Testis (tissue), 3 donors: Measurements from ENCODE around the gene FMNL3. TPM values are rescaled to one million over a fixed set of nuclear protein-coding genes. Genes with fewer than 3 reads are reported as not detected.

ENCODE experiments used
- DNase-seq: peaks from one replicate; pipeline ENCODE4 v3.0.0-alpha.2; 2019
- H3K27ac ChIP-seq, 2 donors: fragments of 200-600 bp; sonication (generic); one replicate each; pipeline ENCODE4 v1.5.1; 2019
- H3K27me3 ChIP-seq: fragments of 200-600 bp; sonication (generic); one replicate; pipeline ENCODE4 v1.5.1; 2019
- H3K36me3 ChIP-seq: fragments of 200-600 bp; sonication (generic); one replicate; pipeline ENCODE4 v1.5.1; 2017; ENCODE audit warnings: low read depth; ENCODE audit errors: missing control alignments
- H3K4me1 ChIP-seq: fragments of 200-600 bp; sonication (generic); one replicate; pipeline ENCODE4 v1.5.1; 2019
- H3K4me3 ChIP-seq, 2 donors: fragments of 200-600 bp; sonication (generic); one replicate each; pipeline ENCODE4 v1.5.1; 2017 to 2019
- H3K9me3 ChIP-seq: fragments of 200-600 bp; sonication (generic); one replicate; pipeline ENCODE4 v1.5.1; 2017
- POLR2A ChIP-seq: fragments of 450-650 bp; IDR thresholded peaks from one replicate; pipeline ENCODE4 v1.6.1; 2017; ENCODE audit warnings: antibody characterized with exemption, mild to moderate bottlenecking, moderate library complexity
- WGBS, 2 donors: methylation state at CpG; one replicate each; pipeline ENCODE4 v1.1.5; 2018; 5-methylcytosine and 5-hydroxymethylcytosine counted together
- intact Hi-C: fragments of 100-400 bp; cut with DNase I; formaldehyde crosslinking; loops from one replicate; pipeline ENCODE4 v1.15.1; 2023; ENCODE audit warnings: low total_unique reads
- polyA plus RNA-seq: library from polyadenylated mRNA; stranded (reverse); fragments of 350-450 nt; fragmentation: Illumina TruSeq; extraction: RNeasy Lipid Tissue Mini Kit (QIAGEN cat#74804); gene quantifications from one replicate; pipeline ENCODE4 v1.2.3, GENCODE V29; 2014; ENCODE audit warnings: low read depth, low replicate concordance; ENCODE audit not compliant: insufficient read depth
- total RNA-seq, 2 donors: library from RNA; depleted of rRNA; stranded (reverse); fragments of >200 nt; gene quantifications; one replicate each; pipeline ENCODE4 v1.2.3, GENCODE V29; 2016
- TF ChIP-seq, protein P1 (sequence below), 3 experiments: fragments of 450-650 bp in 2 of 3; fragments of 200-600 bp in 1 of 3; sonication (generic) in 1 of 3; IDR thresholded peaks; one replicate each; pipeline ENCODE4 v1.5.1; 2016 to 2019; ENCODE audit warnings: antibody characterized with exemption in 3 of 3, mild to moderate bottlenecking in 2 of 3, moderate library complexity in 1 of 3

FMNL3 gene
- total and polyA plus RNA-seq, 3 donors from 2014 or later: 26.0 to 73.5 (median 40.5) TPM

- H3K27ac ChIP-seq: peak overlapping the region in 1 of 2 donors; percentile 71
- peak; percentile 90 for DNase-seq
- no peaks in the 10 kb centered on the region for H3K27me3 ChIP-seq
- TF ChIP-seq, protein P1, sequence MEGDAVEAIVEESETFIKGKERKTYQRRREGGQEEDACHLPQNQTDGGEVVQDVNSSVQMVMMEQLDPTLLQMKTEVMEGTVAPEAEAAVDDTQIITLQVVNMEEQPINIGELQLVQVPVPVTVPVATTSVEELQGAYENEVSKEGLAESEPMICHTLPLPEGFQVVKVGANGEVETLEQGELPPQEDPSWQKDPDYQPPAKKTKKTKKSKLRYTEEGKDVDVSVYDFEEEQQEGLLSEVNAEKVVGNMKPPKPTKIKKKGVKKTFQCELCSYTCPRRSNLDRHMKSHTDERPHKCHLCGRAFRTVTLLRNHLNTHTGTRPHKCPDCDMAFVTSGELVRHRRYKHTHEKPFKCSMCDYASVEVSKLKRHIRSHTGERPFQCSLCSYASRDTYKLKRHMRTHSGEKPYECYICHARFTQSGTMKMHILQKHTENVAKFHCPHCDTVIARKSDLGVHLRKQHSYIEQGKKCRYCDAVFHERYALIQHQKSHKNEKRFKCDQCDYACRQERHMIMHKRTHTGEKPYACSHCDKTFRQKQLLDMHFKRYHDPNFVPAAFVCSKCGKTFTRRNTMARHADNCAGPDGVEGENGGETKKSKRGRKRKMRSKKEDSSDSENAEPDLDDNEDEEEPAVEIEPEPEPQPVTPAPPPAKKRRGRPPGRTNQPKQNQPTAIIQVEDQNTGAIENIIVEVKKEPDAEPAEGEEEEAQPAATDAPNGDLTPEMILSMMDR (IDR thresholded peaks at IDR 0.05): peak; percentile 87 to 91 (median 90)
- TF ChIP-seq POLR2A: no peak
- H3K4me1 ChIP-seq: peaks cover 15% of the 10 kb centered on the region
- no peaks in the 10 kb centered on the region for H3K36me3 ChIP-seq
- no peak overlapping the region for H3K4me3 ChIP-seq
- no peaks in the 10 kb centered on the region for H3K9me3 ChIP-seq
- intact Hi-C loops: no loop called here
- WGBS, 2 donors: 20 to 27% methylated on average over 2 of the region's 2 CpGs
Measured at GRCh38 chr12:49644620-49644994, 62.6 kb downstream of the FMNL3 start.

GRCh38 chr12:49643961-49644619, 63.1 kb downstream of the FMNL3 start:
- no peaks in the 10 kb centered on the region for H3K36me3 ChIP-seq
- no peak for TF ChIP-seq POLR2A
- TF ChIP-seq, protein P1 (IDR thresholded peaks at IDR 0.05): no peak
- no peaks in the 10 kb centered on the region for H3K27me3 ChIP-seq
- peak overlapping the region in 1 of 2 donors; percentile 71 for H3K27ac ChIP-seq
- H3K9me3 ChIP-seq: no peaks in the 10 kb centered on the region
- H3K4me1 ChIP-seq: peaks cover 15% of the 10 kb centered on the region
- H3K4me3 ChIP-seq: no peak overlapping the region
- peak; percentile 54 for DNase-seq
- intact Hi-C loops: no loop called here
- WGBS, 2 donors: 63 to 65% methylated on average over 10 of the region's 10 CpGs

DNA sequence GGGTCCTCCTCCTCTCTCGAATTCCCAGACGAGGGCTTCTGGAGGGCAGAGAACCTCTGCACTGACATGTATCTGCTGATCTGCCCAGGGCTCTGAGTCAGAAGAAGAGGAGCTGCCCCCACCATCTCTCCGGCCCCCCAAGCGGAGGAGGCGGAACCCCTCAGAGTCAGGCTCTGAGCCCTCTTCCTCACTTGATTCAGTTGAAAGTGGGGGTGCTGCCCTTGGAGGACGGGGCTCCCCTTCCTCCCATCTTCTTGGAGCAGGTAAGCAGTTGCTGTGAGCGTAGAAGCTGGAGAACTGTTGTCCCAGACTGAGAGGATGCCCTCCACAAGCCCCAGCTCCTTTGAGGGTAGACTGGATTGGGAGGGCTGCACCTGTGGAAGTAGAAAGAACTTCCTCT, 64.1 kb downstream of the FMNL3 start:
- Histone ChIP-seq H3K27me3 (no peaks in the 10 kb centered on the region), H3K9me3 (no peaks in the 10 kb centered on the region), H3K27ac (peak overlapping the region in 1 of 2 donors; percentile 71), H3K4me3 (no peak overlapping the region), H3K36me3 (no peaks in the 10 kb centered on the region), H3K4me1 (peaks cover 15% of the 10 kb centered on the region)
- no peak for DNase-seq
- intact Hi-C loops: no loop called here
- WGBS, 2 donors: 85 to 86% methylated on average over 7 of the region's 7 CpGs
- TF ChIP-seq, protein P1 (IDR thresholded peaks at IDR 0.05): no peak

DNA sequence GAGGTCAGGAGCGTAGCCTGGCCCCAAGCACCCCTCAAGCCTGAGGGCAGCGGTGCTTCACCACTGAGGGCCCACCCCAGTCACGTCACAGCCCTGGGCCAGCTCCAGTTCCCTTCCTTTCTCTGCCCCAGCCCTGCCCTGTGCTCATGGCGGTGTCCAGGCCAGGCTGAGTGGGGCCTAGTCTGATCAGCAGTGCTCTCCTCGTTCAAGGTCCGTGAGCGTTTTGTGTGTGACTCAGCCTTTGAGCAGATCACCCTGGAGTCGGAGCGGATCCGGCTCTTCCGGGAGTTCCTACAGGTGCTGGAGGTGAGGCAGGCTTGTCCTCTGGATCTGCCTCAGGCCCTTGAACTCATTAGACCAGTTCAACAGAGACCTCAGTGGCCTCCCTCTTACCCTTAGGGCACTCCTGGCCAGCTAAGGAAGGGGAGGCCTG, 64.8 kb downstream of the FMNL3 start:
- no peak for TF ChIP-seq POLR2A
- TF ChIP-seq, protein P1 (IDR thresholded peaks at IDR 0.05): no peak
- Histone ChIP-seq H3K27ac (no peak overlapping the region), H3K9me3 (no peaks in the 10 kb centered on the region), H3K36me3 (no peaks in the 10 kb centered on the region), H3K27me3 (no peaks in the 10 kb centered on the region), H3K4me3 (no peak overlapping the region), H3K4me1 (peaks cover 17% of the 10 kb centered on the region)
- intact Hi-C loops: no loop called here
- no peak for DNase-seq
- 87 to 88% methylated on average over 11 of the region's 11 CpGs for WGBS, 2 donors
